H4 (cell line): ENCODE results near the gene LRP6. TPM values are rescaled to one million over a fixed set of nuclear protein-coding genes. Genes with fewer than 3 reads are reported as not detected.

ENCODE experiments used
- DNase-seq: peaks from one replicate; pipeline ENCODE4 v3.0.0-alpha.2; 2015; ENCODE audit warnings: low spot score
- total RNA-seq: library from RNA; depleted of rRNA; stranded (reverse); fragments of >200 nt; shearing (Covaris generic); gene quantifications from 2 replicates; pipeline ENCODE4 v1.2.3, GENCODE V29; 2014

Gene LRP6
- total RNA-seq, 1 experiment from 2014 or later, result 19.0 TPM

DNA sequence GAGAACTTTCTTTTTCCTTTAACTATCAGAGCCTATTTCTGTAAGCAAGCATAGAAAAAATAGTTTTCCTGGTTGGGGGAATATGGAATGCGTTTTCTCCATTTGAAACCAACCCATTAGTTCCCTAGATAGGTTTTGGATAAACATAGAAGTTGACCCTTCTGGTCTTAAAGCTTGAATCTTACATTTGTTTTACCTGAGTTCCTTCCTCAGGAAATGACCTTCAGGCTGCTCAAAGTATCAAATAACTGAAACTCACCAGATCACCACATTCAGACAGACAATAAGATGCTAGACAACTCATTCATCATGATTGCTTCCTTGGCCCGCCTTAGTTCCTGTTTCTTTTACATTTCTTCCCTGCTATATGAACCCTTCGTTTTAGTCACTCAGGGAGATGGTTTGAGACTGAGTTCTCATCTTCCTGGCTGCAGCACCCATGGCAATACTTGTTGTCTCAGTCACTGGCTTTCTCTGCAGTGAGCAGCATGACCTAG lies 52.2 kb downstream of the LRP6 start:
- no peak for DNase-seq

DNA sequence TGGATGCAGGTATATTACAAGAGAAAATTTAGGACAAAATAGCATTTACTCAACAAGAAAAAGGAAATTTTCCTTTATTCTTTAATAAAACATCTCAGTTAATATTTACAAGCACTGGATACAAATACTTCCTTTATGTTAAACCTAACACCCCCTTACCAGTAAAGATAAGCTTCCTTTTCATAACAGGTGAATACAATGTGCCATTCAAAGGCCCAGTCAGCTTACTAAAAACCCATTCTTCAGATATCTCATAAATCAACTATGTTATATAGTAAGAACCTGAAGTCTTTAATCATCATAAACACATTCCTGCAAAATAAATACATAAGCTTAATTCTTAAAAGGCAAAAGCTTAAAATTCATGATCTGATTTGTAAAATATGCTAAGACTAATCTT lies 52.6 kb downstream of the LRP6 start:
- no peak for DNase-seq

DNA sequence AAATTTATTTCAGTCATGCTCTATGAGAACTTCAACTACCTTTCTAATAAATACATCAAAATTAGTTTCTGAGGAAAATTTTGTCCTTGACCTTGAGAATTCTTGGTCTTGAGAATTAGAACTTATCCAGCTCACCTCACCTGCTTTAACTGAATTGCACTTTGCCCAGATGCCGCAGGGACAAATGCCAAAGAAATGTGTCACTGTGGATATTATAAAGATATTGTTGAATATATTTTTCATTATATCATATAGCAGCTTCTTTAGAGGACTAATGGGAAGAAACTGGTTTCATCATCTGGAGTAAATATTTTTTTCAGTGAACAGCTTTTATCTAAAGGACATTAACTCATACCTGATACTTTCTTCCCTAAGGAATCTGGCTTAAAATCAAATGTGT lies 54.1 kb downstream of the LRP6 start:
- DNase-seq, result no peak

DNA sequence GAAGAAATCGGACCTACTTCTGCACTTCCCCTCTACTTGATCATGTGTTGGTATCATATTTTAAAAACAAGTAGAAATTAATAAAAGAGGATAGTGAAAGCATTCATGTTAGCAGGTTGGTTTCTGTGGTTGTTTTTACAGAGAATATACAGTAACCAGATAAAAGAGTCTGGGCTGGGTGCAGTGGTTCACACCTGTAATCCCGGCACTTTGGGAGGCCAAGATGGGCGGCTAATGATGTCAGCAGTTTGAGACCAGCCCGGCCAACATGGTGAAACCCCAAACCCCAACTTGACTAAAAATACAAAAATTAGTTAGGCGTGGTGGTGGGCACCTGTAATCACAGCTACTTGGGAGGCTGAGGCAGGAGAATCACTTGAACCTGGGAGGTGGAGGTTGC lies 55.9 kb downstream of the LRP6 start:
- no peak for DNase-seq

DNA sequence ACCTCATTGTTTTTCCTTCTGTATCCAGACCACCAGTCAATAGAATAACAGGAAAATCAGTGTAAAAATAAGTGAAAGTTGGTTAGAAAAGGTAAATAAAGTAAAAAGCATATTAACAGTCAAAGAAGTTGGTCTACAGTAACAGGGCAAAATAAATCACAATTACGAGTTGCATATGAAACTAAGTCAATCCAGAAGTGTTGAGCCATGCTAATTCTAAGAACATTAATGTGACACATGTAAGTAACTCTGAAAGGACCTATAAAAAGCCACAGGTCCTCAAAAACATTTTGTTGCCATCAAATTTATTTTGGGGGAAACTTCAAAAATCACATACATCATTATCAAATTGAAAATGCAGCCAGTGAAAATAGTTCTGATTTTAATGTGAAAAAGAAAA lies 56.4 kb downstream of the LRP6 start:
- no peak for DNase-seq

DNA sequence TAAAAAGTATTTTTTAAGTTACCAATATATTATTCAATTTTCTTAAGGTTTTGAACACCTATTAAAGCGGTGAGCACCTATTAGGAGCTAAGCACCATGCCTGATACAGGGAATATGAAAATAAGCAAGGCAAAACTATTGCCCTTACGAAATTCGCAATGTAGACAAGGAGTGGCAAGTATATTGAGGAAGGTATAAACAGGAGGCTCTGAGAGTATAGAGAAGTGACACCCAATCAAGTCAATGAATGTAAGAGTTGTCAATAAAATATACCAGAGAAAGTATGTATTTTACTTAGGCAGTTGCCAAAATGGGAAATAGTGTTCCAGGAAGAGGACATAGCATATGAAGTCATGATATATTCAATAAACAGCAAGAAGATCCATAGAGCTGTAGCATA lies 57.2 kb downstream of the LRP6 start:
- DNase-seq, result no peak

DNA sequence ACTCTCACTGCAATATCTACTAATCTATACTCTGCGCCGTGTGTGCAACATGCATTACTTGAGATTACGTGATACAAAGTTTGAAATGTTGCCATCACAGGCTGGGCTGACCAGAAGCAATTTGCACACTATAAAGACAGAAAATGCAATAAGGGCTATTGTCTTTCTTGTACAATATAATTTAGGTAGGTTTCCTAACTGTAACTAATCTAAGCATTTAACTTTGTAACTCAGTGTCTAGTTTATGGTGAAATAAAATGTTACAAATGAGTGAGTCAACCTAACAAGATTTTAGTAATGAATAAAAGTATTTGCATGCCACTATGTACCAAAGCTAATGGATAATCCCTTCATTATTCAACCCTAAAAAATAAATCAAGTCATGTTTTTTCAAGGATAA lies 57.8 kb downstream of the LRP6 start:
- no peak for DNase-seq

DNA sequence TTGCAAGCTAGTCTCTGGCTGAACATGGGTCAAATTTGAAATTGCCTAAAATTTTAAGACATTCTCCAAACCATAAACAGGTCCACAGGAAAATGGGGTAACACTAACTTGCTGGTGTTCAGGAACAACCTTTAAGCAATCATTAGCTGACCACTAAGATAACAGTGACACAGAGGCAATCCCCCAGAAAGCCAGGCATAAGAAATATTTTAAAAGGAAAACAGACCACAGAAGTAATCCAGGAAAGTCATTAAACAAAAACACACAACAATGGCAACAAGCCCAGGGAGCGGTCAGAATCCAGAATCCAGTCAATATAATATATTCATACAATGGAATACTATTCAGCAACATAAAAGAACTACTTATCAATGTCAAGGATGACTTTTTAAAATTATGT lies 59.1 kb downstream of the LRP6 start:
- no peak for DNase-seq

DNA sequence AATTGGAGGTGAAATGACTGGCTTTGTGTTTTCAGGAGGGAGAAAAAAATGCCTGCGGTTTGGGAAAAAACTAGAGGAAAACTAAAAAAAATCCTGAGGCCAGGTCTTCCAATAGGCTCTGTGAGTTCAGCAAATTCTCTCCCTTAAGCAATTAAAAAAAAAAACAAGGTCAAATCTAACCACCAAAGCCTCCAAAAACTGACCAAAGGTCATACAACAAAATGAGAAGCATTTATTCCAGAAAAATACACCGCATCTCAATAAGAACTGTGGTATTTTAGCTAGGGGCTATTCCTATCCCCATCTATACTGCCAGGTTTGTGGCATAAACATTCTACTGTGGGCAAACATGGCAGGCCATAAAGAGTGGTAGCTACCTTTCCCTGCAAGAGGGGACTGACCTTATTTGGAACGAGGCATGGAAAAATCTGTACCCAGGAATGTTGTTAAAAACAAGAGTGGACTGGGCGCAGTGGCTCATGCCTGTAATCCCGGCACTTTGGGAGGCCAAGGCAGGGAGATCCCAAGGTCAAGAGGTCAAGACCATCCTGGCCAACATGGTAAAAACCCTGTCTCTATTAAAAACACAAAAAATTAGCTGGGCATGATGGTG lies 60.0 kb downstream of the LRP6 start:
- no peak for DNase-seq

DNA sequence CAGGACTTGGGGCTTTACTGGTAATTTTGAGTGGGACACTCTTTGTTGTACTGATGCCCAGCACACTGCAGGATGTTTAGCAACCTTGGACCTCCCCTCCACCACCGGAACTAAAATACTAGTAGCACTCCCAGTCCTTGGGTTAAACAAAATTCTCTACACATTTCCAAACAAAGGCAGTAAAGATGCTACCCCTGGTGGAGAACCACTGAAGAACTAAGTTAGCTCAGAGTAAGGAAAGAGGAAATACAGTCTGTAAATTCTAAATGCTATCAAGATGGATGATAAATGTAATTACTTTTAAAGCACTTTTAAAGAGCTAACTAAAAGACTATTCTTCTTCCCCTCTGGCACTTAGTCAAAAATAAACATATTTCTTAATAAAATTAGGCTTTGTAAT lies 64.1 kb downstream of the LRP6 start:
- no peak for DNase-seq

DNA sequence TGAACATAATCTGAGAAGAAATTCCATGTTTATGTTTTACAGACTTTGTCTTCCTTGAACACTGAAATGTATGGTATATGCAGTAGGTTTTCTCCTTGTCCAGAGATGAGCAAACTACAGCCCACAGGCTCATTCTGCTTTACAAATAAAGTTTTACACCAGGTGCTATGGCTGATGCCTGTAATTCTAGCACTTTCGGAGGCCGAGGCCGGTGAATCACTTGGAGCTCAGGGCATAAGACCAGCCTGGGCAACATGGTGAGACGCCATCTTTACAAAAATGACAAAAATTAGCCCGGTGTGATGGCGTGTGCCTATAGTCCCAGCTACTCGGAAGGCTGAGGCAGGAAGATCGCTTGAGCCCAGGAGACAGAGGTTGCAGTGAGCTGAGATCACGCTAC lies 64.7 kb downstream of the LRP6 start:
- no peak for DNase-seq

DNA sequence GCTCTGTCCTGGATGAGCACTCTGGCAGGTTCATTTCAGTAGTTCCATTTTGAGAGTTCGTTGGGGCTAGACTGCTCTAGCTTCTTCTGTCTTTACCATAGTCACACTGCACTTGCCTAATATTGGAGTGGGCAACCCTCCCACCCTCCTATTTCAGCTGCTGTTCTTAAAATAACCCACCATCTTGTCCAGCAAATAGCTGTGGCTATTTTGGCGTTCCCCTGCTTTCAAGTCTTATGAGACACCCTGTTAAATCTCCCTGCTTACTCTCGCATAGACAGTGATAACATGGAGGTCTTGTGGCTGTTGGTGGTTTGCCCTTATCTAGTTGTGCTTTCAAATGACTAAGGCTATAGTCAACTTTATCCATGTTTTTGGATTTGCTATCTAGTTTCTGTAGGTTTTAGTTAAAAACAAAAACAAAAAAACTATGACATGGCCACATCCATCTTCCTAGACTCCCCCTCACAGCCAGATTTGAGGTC lies 65.5 kb downstream of the LRP6 start:
- DNase-seq, result no peak

DNA sequence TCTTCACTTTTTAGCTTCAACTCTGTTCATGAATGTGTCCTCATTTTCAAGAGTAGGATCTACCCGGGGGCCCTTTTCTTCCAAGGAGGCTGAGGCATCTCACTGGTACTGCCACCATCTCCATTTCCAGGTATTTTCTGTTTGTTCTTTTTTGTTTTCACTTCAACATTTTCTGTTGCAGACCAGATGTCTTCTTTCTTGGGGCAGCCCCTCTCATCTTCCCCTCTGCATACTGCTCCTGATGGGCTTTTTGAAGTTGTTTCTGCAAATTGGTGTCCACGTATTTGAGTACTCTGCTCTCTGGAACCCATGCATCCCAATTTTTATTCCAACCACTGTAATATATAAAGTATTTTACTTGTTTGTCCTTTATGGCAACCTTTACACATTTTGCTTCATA lies 66.5 kb downstream of the LRP6 start:
- no peak for DNase-seq

DNA sequence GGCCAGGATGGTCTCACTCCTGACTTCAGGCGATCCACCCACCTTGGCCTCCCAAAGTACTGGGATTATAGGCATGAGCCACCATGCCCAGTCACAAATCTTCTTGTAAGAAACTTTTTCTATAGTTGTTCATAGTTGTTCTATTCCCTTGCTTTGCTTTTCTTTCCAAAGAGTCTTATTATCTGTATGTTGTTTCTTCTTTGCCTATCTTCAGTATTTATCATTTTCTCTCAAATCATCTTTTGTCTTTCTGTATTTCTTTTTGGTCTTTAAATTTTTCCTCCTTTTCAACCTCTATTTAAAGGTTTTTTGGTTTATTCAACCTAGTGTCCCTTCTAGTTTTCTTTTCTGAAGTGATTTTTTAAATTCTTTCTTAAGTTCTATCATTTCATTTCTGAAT lies 68.7 kb downstream of the LRP6 start:
- no peak for DNase-seq

DNA sequence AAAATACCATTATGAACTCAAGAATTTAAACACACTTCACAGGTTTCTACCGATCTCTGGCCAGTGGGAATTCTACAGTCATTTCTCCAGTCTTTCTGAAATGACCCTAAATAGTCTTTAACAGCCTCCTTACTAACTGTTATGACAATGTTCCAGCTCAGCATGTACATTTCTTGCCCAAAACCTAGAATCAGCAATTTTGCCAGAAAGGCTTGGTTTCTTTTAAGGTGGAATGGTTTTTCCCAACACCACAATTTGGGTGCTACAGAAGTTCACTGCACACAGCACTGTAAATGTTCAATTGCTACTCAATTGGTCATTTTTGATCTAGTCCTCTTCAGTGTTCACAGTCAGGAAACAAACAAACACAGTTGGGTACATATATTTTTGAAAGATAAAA lies 69.7 kb downstream of the LRP6 start:
- no peak for DNase-seq

DNA sequence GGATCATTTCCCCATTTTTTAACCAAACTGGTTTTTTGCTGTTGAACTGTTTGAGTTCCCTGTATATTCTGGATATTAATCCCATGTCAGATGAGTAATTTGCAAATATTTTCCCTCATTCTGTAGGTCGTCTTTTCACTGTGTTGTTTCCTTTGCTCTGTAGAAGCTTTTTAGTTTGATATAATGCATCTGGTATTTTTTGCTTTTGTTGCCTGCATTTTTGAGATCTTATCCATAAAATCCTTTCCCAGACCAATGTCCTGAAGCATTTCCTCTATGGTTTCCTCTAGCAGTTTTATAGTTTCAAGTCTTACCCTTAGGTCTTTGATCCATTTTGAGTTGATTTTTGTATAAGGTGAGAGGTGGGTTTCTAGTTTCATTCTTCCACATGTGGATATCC lies 71.3 kb downstream of the LRP6 start:
- no peak for DNase-seq

DNA sequence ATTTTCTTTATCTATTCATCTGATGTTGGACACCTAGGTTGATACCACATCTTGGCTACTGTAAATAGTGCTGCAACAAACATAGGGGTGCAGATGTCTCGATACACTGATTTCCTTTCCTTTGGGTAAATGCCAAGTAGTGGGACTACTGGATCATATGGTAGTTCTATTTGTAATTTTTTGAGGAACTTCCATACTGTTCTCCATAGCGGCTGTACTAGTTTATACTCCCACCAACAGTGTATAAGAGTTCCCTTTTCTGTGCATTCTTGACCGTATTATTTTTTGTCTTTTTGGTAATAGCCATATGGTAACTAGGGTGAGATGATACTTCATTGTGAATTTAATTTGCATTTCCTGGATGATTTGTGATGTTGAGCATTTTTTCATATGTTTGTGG lies 71.8 kb downstream of the LRP6 start:
- DNase-seq, result no peak

DNA sequence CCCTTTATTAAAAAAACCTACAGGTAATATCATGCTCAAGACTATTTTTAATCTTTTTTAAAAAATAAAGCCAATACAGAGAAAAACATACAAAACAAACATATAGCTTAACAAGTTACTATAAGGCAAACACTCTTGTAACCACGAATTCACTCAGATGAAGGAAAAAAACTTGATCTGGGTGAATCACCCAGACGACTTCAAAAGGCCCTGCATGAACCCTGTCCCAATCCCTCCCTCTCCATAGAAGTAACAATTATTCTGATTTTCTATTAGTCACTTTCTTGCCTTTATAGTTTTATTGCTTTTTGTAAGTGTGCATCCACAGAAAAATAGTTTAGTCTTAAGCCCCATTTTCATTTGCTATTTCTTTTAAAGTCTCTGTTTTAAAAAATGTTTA lies 72.6 kb downstream of the LRP6 start:
- DNase-seq, result no peak

DNA sequence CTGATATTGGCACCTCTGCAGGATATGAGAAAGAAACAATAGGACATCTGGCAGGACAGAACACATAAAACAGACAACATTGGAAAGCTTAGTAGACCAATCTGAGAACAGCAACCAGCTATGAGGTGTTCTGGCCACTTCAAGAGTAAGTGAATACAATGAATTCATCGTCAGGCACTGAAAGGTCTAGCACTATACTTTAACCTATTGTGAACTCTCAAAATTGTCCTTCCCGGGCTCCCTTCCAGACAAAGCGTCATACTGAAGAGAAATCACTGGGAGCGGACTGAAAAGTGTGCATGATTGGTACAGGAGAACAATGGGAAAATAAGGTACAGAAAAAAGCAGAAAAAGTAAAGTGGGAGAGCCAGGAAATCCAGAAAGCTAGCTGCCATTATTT lies 75.8 kb downstream of the LRP6 start:
- DNase-seq, result no peak

DNA sequence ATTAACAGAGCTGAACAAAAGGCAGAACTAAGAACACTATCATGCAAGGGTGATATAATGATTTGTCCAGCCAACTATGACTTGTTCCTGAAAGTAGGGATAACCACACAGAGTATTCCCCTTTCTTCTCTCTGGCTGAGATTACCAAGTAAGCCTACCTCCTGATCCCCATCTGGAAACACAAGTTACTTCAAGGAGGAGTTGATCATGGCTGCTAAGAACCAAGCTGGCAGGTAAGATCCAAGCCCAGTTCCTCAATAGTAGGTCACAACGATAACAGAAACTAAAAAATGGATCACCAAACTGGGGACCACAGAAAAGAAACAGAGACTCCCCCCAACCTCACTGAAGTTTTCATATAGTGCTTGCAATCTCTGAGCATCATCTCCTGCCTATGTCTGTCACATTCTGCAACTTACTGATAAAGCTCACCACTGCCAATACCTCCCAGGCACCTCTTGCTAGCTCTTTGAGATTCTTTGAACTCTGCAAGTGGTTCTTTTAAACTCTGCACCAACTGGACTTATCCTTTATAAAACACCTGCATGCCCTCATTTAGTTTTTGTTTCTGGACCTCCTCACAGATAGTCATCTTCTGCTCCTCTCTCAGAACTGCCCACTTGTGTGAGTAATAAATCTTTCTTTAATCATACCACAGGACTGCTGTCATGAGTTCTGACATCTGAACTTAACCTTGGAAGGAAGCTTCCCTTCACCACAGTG lies 76.6 kb downstream of the LRP6 start:
- DNase-seq, result no peak

DNA sequence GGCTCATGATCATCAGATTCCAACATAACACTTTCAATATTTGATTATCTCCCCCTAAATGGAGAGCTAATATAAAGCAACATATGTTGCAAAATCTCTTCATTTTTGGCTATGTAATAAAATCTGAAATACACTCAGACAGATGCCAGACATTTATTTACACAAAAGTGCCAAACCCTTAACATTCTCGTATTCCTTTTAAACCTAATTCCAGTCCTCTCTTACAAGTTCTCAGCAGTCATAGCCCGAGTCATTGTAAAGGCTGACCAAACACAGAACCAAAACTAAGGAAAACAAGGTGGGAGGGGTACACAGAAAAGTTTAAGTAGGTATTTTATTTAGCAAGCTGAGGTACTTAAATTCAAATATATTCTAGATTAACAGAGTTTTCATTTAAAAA lies 81.4 kb downstream of the LRP6 start:
- no peak for DNase-seq

DNA sequence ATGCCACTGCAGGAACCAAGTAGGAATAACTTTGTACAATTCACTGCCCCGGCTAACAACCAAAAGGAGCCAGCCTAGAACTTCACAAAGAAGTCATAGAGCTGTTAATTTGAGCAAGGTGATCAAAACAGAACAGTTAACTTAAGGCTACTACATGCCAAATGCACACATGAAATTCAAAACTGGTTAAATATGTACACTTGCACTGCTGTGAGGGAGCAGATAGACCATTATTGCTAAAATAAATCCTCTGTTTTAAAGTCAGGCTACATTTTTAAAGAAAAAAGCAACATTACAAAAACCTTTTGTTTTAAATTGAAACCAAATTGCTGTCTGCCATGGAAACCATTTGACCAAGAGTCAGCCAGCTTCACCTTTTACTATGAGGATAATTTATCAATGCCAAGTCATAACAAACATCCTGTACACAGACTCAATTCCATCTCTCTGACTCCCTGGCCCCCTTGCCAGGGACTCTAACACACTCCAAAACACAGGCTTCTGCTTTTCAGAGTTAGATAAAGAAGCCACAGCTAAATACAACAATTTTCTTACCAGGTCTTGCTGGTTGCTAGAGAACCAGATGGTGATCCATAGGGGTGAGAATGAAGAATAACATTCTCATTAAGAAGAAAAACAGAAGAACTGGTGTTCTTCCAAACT lies 84.0 kb downstream of the LRP6 start:
- no peak for DNase-seq

DNA sequence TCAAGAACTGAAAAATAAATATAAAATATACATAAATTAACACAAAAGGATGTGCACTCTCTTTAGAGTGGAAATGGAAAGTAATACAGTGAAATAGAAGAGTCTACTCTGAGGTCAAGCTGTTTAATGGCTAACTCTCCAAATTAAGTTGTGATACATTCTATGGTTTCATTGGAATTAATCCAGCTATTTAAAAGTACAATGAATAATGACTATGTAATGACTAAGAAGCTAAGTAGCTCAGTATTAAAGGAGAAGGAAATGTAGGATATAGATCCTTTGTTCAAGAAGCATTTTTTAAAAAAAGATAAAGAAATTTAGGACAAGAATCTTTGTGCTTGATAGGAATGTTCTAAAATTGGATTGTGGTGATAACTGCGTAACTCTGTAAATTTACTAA lies 85.3 kb downstream of the LRP6 start:
- no peak for DNase-seq
